GM19239 (cell line): Measurements from ENCODE around the gene SURF6.
"Not testable (repeated sequence)": the region's sequence is repeated elsewhere in the genome, so short reads cannot be mapped to it uniquely, and the experiment has no call there.

Experiments
- DNase-seq: peaks from one replicate; pipeline ENCODE4 v3.0.0; 2011; ENCODE audit warnings: low spot score; ENCODE audit not compliant: insufficient read length
- FAIRE-seq: peaks from 2 replicates; lab custom pipeline; 2011; peaks lifted over from hg19 to GRCh38; lab: Jason Lieb, UNC

SURF6 gene

GRCh38 chr9:133331221-133331620 lies 4.8 kb downstream of the SURF6 start:
- no peak for FAIRE-seq
- no peak for DNase-seq

GRCh38 chr9:133329306-133330156 lies 6.5 kb downstream of the SURF6 start:
- DNase-seq, FAIRE-seq: not testable (repeated sequence)

GRCh38 chr9:133327834-133328484 lies 8.0 kb downstream of the SURF6 start:
- no peak for DNase-seq

DNA sequence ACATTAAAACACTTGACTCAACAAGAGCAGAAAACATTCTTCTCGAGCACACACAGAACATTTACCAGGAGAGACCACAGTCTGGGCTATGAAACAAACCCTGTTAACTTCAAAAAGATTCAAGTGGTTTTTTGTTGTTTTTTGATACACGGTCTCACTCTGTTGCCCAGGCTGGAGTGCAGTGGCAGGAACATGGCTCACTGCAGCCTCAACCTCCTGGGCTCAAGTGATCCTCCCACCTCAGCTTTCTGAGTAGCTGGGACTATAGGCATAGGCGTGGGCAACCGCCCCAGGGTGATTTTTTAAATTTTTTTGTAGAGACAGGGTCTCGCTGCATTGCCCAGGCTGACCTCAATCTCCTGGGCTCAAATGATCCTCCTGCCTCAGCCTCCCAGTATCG lies 9.0 kb downstream of the SURF6 start:
- FAIRE-seq, DNase-seq: not testable (repeated sequence)

More at GRCh38 chr9:133327834-133328484, 8.0 kb downstream of the SURF6 start:
- no peak for FAIRE-seq

- FAIRE-seq (no peak), DNase-seq (no peak)
Measured at GRCh38 chr9:133323991-133324703, 11.8 kb downstream of the SURF6 start.

DNA sequence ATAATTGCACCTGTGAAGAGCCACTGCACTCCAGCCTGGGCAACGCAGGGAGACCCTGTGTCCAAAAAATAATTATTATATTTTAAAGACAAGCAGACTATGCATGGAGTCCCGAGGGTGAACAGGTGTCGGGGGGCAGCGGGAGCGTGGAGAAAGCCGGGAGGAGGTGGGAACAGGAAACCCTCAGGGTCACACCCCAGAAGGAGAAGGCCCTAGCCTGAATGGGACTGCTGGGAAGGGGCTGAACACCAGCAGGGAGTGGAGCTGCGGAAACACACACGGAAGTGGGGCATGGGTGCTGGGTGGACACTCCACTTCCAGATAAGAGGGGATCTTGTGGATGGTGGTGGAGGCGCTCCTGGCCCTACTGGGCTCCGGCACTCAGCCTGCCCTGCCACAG lies 12.8 kb downstream of the SURF6 start:
- DNase-seq = no peak
- FAIRE-seq = no peak

GRCh38 chr9:133322701-133323100 lies 13.3 kb downstream of the SURF6 start:
- FAIRE-seq = no peak
- DNase-seq = no peak

DNA sequence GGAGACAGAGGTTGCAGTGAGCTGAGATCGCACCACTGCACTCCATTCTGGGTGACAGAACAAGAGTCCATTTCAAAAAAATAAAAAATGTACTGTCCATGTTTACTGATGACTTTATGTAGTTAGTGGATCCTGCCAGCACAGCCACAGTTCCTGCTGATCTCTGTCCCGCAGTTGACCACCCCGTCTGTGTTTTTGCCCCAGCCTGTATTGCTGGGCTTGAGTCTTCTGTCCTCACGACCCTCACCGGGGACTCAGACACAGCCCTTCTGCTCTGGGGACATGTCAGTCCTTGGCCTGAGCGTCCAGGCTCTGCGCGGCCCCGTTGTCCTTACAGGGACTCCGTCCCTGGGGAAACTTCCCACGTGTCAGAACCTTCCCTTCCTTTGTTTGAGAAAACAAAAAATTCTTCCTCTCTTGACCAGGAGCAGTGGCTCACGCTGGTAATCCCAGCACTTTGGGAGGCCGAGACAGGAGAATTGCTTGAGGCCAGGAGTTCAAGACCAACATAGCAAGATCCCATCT lies 14.5 kb downstream of the SURF6 start:
- FAIRE-seq (no peak), DNase-seq (no peak)

GRCh38 chr9:133320421-133320881 lies 15.5 kb downstream of the SURF6 start:
- DNase-seq (no peak), FAIRE-seq (no peak)

- FAIRE-seq, DNase-seq: not testable (repeated sequence)
Measured at GRCh38 chr9:133317551-133317950, 18.4 kb downstream of the SURF6 start.

- no peak for DNase-seq
- no peak for FAIRE-seq
Measured at GRCh38 chr9:133315997-133316396, 20.0 kb downstream of the SURF6 start.

- no peak for DNase-seq
- no peak for FAIRE-seq
Measured at GRCh38 chr9:133309608-133310007, 26.4 kb downstream of the SURF6 start.

- DNase-seq = no peak
- FAIRE-seq = no peak
Measured at GRCh38 chr9:133307301-133307700, 28.7 kb downstream of the SURF6 start.

DNA sequence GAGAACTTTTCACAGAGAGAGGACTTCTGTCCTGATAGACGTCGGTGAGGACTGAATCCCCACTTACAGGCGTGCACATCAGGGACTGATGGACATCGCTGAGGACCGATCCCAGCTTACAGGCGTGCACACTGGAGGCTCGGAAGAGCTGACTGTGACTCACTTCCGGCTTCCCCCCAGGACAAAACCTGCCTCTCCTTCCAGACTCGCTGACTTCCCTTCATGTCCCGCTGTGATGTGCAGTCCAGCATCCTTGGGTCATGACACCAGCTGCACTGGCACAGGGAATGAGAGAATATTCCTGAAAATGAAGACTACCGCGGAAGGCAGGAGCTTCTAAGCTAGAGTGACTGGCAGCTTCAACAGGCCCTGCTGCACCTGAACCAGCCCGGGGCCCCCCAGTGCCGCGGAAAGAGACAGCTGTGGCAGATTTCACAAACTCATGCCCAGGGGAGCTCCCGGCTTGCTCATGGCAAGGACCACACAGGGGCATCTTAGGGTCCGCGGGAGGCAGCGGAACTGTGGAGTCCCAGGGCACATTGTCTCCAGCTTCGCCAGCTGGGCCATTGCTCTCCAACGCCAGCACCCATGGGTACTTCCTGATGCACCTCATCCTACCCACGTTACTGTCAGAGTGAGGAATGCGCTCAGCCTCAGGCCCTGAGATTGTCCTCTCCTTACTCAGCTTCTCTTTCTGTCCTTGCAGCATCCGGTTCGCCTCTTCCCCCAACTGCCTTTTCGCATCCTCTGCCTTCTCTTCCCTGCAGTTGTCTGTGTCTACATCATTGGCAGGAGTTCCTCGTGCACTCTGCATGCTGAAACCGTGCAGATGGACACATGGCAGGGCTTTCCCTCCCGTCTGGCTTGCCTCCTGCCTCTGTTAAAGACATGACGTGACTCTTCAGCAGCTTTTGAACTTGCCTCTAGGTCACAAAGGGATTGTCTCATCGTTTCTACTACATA lies 29.5 kb downstream of the SURF6 start:
- DNase-seq (no peak), FAIRE-seq (no peak)

GRCh38 chr9:133305731-133306130 lies 30.3 kb downstream of the SURF6 start:
- no peak for DNase-seq
- no peak for FAIRE-seq

- FAIRE-seq (no peak), DNase-seq (no peak)
Measured at GRCh38 chr9:133304477-133305377, 31.3 kb downstream of the SURF6 start.

- DNase-seq (no peak), FAIRE-seq (no peak)
Measured at GRCh38 chr9:133304158-133304470, 31.9 kb downstream of the SURF6 start.

GRCh38 chr9:133303266-133304157 lies 32.5 kb downstream of the SURF6 start:
- FAIRE-seq = no peak
- DNase-seq = no peak
